GM21381 (cell line): ENCODE measurements around the gene TOPORS.

ENCODE experiments used
- ATAC-seq: cut with Tn5 transposase; IDR thresholded peaks from one replicate; pipeline ENCODE4 v1.9.1; 2021; ENCODE audit warnings: mild to moderate bottlenecking, moderate library complexity; ENCODE audit not compliant: unreplicated experiment

Gene TOPORS

GRCh38 chr9:32508728-32509127 is 43.7 kb downstream of the TOPORS start:
- ATAC-seq, result no peak

GRCh38 chr9:32503008-32503407 is 49.4 kb downstream of the TOPORS start:
- no peak for ATAC-seq

- ATAC-seq, result no peak
Measured at GRCh38 chr9:32502464-32502863, 49.9 kb downstream of the TOPORS start.

- ATAC-seq, result no peak
Measured at GRCh38 chr9:32501868-32502267, 50.5 kb downstream of the TOPORS start.

- ATAC-seq, result no peak
Measured at GRCh38 chr9:32500768-32501167, 51.6 kb downstream of the TOPORS start.

GRCh38 chr9:32497921-32498320 is 54.5 kb downstream of the TOPORS start:
- no peak for ATAC-seq

- ATAC-seq, result no peak
Measured at GRCh38 chr9:32490601-32491000, 61.8 kb downstream of the TOPORS start.
